HepG2 (cell line): Measurements from ENCODE around the gene PLD2. TPM values are rescaled to one million over a fixed set of nuclear protein-coding genes. Genes with fewer than 3 reads are reported as not detected.

ENCODE experiments used
- ATAC-seq: fragments of 200-7000 bp; cut with Tn5 transposase; 3 replicates; pipeline ENCODE4 v1.9.1; 2020; ENCODE audit warnings: mild to moderate bottlenecking, moderate library complexity
- BruUV-seq: library from RNA; stranded (reverse); fragments of 400-500 nt; replicated peaks from 2 replicates; lab custom pipeline; 2021; lab: Mats Ljungman, UMichigan
- CTCF ChIA-PET: fragments of 300-600 bp; formaldehyde crosslinking; extraction: SDS; loops from one replicate; lab custom pipeline; 2021; ENCODE audit warnings: low total read pairs, inconsistent platforms, low intra/inter-chr PET ratio; lab: Yijun Ruan, JAX
- POLR2A ChIA-PET: fragments of 350-600 bp; sonication (Branson Sonifier 250); formaldehyde crosslinking; loops from one replicate; lab custom pipeline; 2020; ENCODE audit warnings: antibody characterized with exemption, inconsistent platforms; lab: Yijun Ruan, JAX
- DNase-seq: peaks from one replicate; pipeline ENCODE4 v3.0.0-alpha.2; 2015; ENCODE audit warnings: low spot score
- FAIRE-seq: peaks from 3 replicates; lab custom pipeline; 2011; peaks lifted over from hg19 to GRCh38; lab: Jason Lieb, UNC
- H2AFZ ChIP-seq: one replicate; pipeline ENCODE4 v1.6.1; 2011; ENCODE audit warnings: low read length, inconsistent platforms
- H3K27ac ChIP-seq: fragments of 300-600 bp; 3 replicates; pipeline ENCODE4 v1.8.0; 2011; ENCODE audit warnings: mixed run types, mild to moderate bottlenecking, mixed read lengths, low read length, inconsistent platforms; ENCODE audit not compliant: insufficient read depth; ENCODE audit errors: extremely low read length
- H3K27me3 ChIP-seq, 2 experiments: fragments of 200-600 bp in 1 of 2; 2 replicates in 1 of 2; 3 replicates in 1 of 2; pipeline versions ENCODE4 v1.6.0 to v1.8.0; 2011; ENCODE audit warnings: low read length in 2 of 2, mild to moderate bottlenecking in 2 of 2, moderate library complexity in 2 of 2, inconsistent platforms in 1 of 2; ENCODE audit not compliant: insufficient read depth in 2 of 2, control insufficient read depth in 1 of 2
- H3K36me3 ChIP-seq, 2 experiments: fragments of 200-600 bp in 1 of 2; replicated peaks in 1 of 2; 2 replicates in 1 of 2; 3 replicates in 1 of 2; pipeline versions ENCODE4 v1.5.1 to v1.8.0; 2011; ENCODE audit warnings: low read length in 2 of 2, inconsistent platforms in 1 of 2; ENCODE audit not compliant: insufficient read depth in 2 of 2, control insufficient read depth in 1 of 2
- H3K4me1 ChIP-seq: 2 replicates; pipeline ENCODE4 v1.5.1; 2012; ENCODE audit warnings: low read length, inconsistent platforms; ENCODE audit not compliant: insufficient read depth
- H3K4me2 ChIP-seq: 2 replicates; pipeline ENCODE4 v1.6.0; 2011; ENCODE audit warnings: low read depth, low read length, inconsistent platforms
- H3K4me3 ChIP-seq, 3 experiments: fragments of 200-600 bp in 1 of 3; sonication (generic), shearing (Covaris generic) in 1 of 3; replicated peaks in 1 of 3; 2 replicates each; pipeline ENCODE4 v1.5.1; 2011 to 2016; ENCODE audit warnings: low read length in 3 of 3, inconsistent platforms in 2 of 3, low read depth in 2 of 3, mild to moderate bottlenecking in 2 of 3, control low read depth in 1 of 3, mixed read lengths in 1 of 3; ENCODE audit not compliant: insufficient read depth in 1 of 3
- H3K79me2 ChIP-seq: one replicate; pipeline ENCODE4 v1.6.1; 2011; ENCODE audit warnings: low read length, inconsistent platforms; ENCODE audit not compliant: insufficient read depth
- H3K9ac ChIP-seq: 2 replicates; pipeline ENCODE4 v1.6.0; 2011; ENCODE audit warnings: mild to moderate bottlenecking, low read depth, low read length, inconsistent platforms; ENCODE audit not compliant: insufficient read depth
- H3K9me3 ChIP-seq: 2 replicates; pipeline ENCODE4 v1.5.1; 2012; ENCODE audit warnings: mild to moderate bottlenecking, low read length
- H4K20me1 ChIP-seq: 2 replicates; pipeline ENCODE4 v1.6.0; 2011; ENCODE audit warnings: inconsistent platforms, mild to moderate bottlenecking, low read length, moderate library complexity; ENCODE audit not compliant: insufficient read depth
- EHMT2 ChIP-seq: fragments of 200-600 bp; sonication (generic); IDR thresholded peaks from 2 replicates; pipeline ENCODE4 v1.7.0; 2017; ENCODE audit warnings: antibody characterized with exemption, low read depth, low read length, borderline replicate concordance
- ELF1 ChIP-seq: sonication (generic); formaldehyde crosslinking; IDR thresholded peaks from 2 replicates; pipeline ENCODE4 v1.4.0; 2020; ENCODE audit warnings: missing genetic modification reagents
- HDAC1 ChIP-seq: sonication (generic); formaldehyde crosslinking; IDR thresholded peaks from 2 replicates; pipeline ENCODE4 v1.5.1; 2020; ENCODE audit warnings: mild to moderate bottlenecking, missing genetic modification reagents
- JDP2 ChIP-seq: sonication (generic); formaldehyde crosslinking; IDR thresholded peaks from 2 replicates; pipeline ENCODE4 v1.8.1; 2022; ENCODE audit warnings: missing genetic modification reagents, borderline replicate concordance
- MED13 ChIP-seq: sonication (generic); formaldehyde crosslinking; IDR thresholded peaks from 2 replicates; pipeline ENCODE4 v1.5.0; 2020; ENCODE audit warnings: missing genetic modification reagents
- PHB2 ChIP-seq: fragments of 450-650 bp; IDR thresholded peaks from 2 replicates; pipeline ENCODE4 v1.6.1; 2018; ENCODE audit not compliant: partially characterized antibody
- ZBTB20 ChIP-seq: sonication (generic); formaldehyde crosslinking; IDR thresholded peaks from 2 replicates; pipeline ENCODE4 v1.8.1; 2023; ENCODE audit warnings: missing genetic modification reagents, low read depth, mild to moderate bottlenecking, borderline replicate concordance
- ZNF557 ChIP-seq: sonication (generic); formaldehyde crosslinking; IDR thresholded peaks from 2 replicates; pipeline ENCODE4 v1.4.0; 2020; ENCODE audit warnings: missing genetic modification reagents
- ZNF598 ChIP-seq: sonication (generic); formaldehyde crosslinking; IDR thresholded peaks from 2 replicates; pipeline ENCODE4 v1.5.1; 2020; ENCODE audit warnings: mild to moderate bottlenecking, missing genetic modification reagents, borderline replicate concordance
- ZSCAN31 ChIP-seq: sonication (generic); formaldehyde crosslinking; IDR thresholded peaks from 2 replicates; pipeline ENCODE4 v1.5.0; 2020; ENCODE audit warnings: low read depth, mild to moderate bottlenecking, missing genetic modification reagents
- WGBS: methylation state at CpG from one replicate; pipeline ENCODE4 v1.1.6; 2017; ENCODE audit warnings: low lambda C conversion rate; 5-methylcytosine and 5-hydroxymethylcytosine counted together
- in situ Hi-C: cut with HindIII; loops from 2 replicates; pipeline ENCODE4 v1.10.0; 2017; ENCODE audit warnings: low pct_unique_long_range_greater_than_20kb; ENCODE audit not compliant: extremely low pct_ligation_motif_present
- intact Hi-C: fragments of 100-400 bp; cut with micrococcal nuclease; formaldehyde crosslinking; loops from one replicate; pipeline ENCODE4 v1.10.0; 2022; ENCODE audit not compliant: unreplicated experiment
- polyA plus RNA-seq, 8 experiments: library from polyadenylated mRNA; depleted of rRNA in 3 of 8; stranded (reverse) in 7 of 8; unstranded in 1 of 8; fragments of >200 nt; fragmentation: Illumina TruSeq in 4 of 8; extraction: Trizol in 4 of 8; gene quantifications; 2 replicates each; pipeline versions ENCODE4 v1.2.1 to v1.2.3, GENCODE V29; 2011 to 2016; ENCODE audit warnings: low read depth in 4 of 8, missing spikeins in 1 of 8, mixed read lengths in 1 of 8; ENCODE audit not compliant: insufficient read depth in 1 of 8
- total RNA-seq, 5 experiments: library from RNA; depleted of rRNA; stranded (reverse); fragments of >200 nt; fragmentation: Illumina TruSeq; extraction: Trizol; gene quantifications; 2 replicates each; pipeline ENCODE4 v1.2.3, GENCODE V29; 2016; ENCODE audit warnings: low read depth in 1 of 5
- TF ChIP-seq, protein P1 (sequence below): sonication (generic); formaldehyde crosslinking; IDR thresholded peaks from 2 replicates; pipeline ENCODE4 v1.5.1; 2020; ENCODE audit warnings: mild to moderate bottlenecking, missing genetic modification reagents, moderate library complexity
- TF ChIP-seq, protein P2 (sequence below): sonication (generic); formaldehyde crosslinking; IDR thresholded peaks from 2 replicates; pipeline ENCODE4 v1.4.0; 2020; ENCODE audit warnings: missing genetic modification reagents
- TF ChIP-seq, protein P3 (sequence below): sonication (generic); formaldehyde crosslinking; IDR thresholded peaks from 2 replicates; pipeline ENCODE4 v1.4.0; 2020; ENCODE audit warnings: low read depth, missing genetic modification reagents

The PLD2 gene
- total and polyA plus RNA-seq, 2 of the 13 experiments (the other 11 are each of a cell fraction or from before 2014, with no cell fraction given): 13.4 to 29.7 TPM

DNA sequence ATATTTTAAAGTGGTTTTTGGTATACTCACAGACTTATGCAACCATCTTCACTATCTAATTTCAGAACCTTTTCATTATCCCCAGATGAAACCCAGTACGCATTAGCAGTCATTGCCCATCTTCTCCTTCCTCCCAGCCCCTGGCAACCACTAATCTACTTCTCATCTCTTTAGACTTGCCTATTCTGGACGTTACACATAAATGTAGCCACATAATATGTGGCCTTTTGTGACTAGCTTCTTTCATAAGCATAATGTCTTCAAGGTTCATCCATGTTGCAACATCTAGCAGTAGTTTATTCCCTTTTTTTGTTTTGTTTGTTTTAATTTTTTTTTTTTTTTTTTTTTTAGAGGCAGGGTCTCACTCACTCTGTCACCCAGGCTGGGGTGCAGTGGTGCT lies 63.9 kb downstream of the PLD2 start:
- Histone ChIP-seq H3K4me1 (no peaks in the 10 kb centered on the region), H3K36me3 (peaks cover 1 to 31% of the 10 kb centered on the region in 2 experiments; a peak in 3 of 5 replicates), H3K9me3 (no peaks in the 10 kb centered on the region), H3K79me2 (peaks cover 5% of the 10 kb centered on the region), H3K4me2 (no peak overlapping the region), H3K27me3 (no peaks in the 10 kb centered on the region), H3K4me3 (no peak overlapping the region), H4K20me1 (no peaks in the 10 kb centered on the region), H3K27ac (no peak overlapping the region), H3K9ac (no peak overlapping the region), H2AFZ (no peak overlapping the region)
- POLR2A ChIA-PET: no interaction called here
- CTCF ChIA-PET: no interaction called here
- TF ChIP-seq ZBTB20 (no peak), ELF1 (no peak), PHB2 (no peak), ZSCAN31 (CRISPR knock-in tag) (no peak), JDP2 (CRISPR knock-in tag) (no peak), HDAC1 (CRISPR knock-in tag) (no peak), EHMT2 (no peak), ZNF598 (CRISPR knock-in tag) (no peak), ZNF557 (CRISPR knock-in tag) (no peak), MED13 (CRISPR knock-in tag) (no peak)
- TF ChIP-seq, protein P1, sequence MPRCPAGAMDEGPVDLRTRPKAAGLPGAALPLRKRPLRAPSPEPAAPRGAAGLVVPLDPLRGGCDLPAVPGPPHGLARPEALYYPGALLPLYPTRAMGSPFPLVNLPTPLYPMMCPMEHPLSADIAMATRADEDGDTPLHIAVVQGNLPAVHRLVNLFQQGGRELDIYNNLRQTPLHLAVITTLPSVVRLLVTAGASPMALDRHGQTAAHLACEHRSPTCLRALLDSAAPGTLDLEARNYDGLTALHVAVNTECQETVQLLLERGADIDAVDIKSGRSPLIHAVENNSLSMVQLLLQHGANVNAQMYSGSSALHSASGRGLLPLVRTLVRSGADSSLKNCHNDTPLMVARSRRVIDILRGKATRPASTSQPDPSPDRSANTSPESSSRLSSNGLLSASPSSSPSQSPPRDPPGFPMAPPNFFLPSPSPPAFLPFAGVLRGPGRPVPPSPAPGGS: no peak
- TF ChIP-seq, protein P2, sequence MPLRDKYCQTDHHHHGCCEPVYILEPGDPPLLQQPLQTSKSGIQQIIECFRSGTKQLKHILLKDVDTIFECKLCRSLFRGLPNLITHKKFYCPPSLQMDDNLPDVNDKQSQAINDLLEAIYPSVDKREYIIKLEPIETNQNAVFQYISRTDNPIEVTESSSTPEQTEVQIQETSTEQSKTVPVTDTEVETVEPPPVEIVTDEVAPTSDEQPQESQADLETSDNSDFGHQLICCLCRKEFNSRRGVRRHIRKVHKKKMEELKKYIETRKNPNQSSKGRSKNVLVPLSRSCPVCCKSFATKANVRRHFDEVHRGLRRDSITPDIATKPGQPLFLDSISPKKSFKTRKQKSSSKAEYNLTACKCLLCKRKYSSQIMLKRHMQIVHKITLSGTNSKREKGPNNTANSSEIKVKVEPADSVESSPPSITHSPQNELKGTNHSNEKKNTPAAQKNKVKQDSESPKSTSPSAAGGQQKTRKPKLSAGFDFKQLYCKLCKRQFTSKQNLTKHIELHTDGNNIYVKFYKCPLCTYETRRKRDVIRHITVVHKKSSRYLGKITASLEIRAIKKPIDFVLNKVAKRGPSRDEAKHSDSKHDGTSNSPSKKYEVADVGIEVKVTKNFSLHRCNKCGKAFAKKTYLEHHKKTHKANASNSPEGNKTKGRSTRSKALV: no peak
- TF ChIP-seq, protein P3, sequence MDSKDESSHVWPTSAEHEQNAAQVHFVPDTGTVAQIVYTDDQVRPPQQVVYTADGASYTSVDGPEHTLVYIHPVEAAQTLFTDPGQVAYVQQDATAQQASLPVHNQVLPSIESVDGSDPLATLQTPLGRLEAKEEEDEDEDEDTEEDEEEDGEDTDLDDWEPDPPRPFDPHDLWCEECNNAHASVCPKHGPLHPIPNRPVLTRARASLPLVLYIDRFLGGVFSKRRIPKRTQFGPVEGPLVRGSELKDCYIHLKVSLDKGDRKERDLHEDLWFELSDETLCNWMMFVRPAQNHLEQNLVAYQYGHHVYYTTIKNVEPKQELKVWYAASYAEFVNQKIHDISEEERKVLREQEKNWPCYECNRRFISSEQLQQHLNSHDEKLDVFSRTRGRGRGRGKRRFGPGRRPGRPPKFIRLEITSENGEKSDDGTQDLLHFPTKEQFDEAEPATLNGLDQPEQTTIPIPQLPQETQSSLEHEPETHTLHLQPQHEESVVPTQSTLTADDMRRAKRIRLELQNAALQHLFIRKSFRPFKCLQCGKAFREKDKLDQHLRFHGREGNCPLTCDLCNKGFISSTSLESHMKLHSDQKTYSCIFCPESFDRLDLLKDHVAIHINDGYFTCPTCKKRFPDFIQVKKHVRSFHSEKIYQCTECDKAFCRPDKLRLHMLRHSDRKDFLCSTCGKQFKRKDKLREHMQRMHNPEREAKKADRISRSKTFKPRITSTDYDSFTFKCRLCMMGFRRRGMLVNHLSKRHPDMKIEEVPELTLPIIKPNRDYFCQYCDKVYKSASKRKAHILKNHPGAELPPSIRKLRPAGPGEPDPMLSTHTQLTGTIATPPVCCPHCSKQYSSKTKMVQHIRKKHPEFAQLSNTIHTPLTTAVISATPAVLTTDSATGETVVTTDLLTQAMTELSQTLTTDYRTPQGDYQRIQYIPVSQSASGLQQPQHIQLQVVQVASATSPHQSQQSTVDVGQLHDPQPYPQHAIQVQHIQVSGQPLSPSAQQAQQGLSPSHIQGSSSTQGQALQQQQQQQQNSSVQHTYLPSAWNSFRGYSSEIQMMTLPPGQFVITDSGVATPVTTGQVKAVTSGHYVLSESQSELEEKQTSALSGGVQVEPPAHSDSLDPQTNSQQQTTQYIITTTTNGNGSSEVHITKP: no peak
- no TSS peak for BruUV-seq
- FAIRE-seq (no peak), DNase-seq (no peak), ATAC-seq (no peak)
- 92% methylated on average over 2 of the region's 2 CpGs for WGBS
- in situ Hi-C loops: no loop called here
- intact Hi-C loops: no loop called here
